OCI-LY3 (cell line): ENCODE measurements around the gene C10orf90.

Experiments used
- H2AFZ ChIP-seq: fragments of 200-600, 300-600 bp; shearing (Covaris generic); 2 replicates; pipeline ENCODE4 v1.6.0; 2014; ENCODE audit warnings: antibody characterized with exemption, low read depth, low read length
- H3K27ac ChIP-seq: fragments of 200-600, 300-600 bp; sonication (generic); 2 replicates; pipeline ENCODE4 v1.5.1; 2014; ENCODE audit warnings: mild to moderate bottlenecking, low read length, moderate library complexity, mixed read lengths
- H3K27me3 ChIP-seq: fragments of 200-600, 300-600 bp; sonication (generic); 2 replicates; pipeline ENCODE4 v1.6.1; 2014; ENCODE audit warnings: low read depth, low read length, mixed read lengths
- H3K36me3 ChIP-seq: fragments of 200-600, 300-600 bp; sonication (generic); replicated peaks from 2 replicates; pipeline ENCODE3; 2014; ENCODE audit warnings: low read depth, low read length, mixed read lengths
- H3K4me1 ChIP-seq: fragments of 300-600, 200-600 bp; sonication (generic); 2 replicates; pipeline ENCODE4 v1.6.1; 2014; ENCODE audit warnings: low read length, mixed read lengths
- H3K4me2 ChIP-seq: fragments of 200-600, 300-600 bp; sonication (generic); 2 replicates; pipeline ENCODE4 v1.6.1; 2014; ENCODE audit warnings: low read length, mixed read lengths
- H3K4me3 ChIP-seq: fragments of 300-600, 200-600 bp; sonication (generic); 2 replicates; pipeline ENCODE4 v1.5.1; 2014; ENCODE audit warnings: antibody characterized with exemption, mild to moderate bottlenecking, low read length, moderate library complexity
- H3K79me2 ChIP-seq: fragments of 300-600, 200-600 bp; shearing (Covaris generic); 2 replicates; pipeline ENCODE4 v1.6.1; 2014; ENCODE audit warnings: mild to moderate bottlenecking, low read length, mixed read lengths
- H3K9ac ChIP-seq: fragments of 300-600, 200-600 bp; shearing (Covaris generic); 2 replicates; pipeline ENCODE4 v1.6.0; 2014; ENCODE audit warnings: mild to moderate bottlenecking, low read length, moderate library complexity
- H3K9me3 ChIP-seq: fragments of 200-600, 300-600 bp; shearing (Covaris generic); 2 replicates; pipeline ENCODE4 v1.6.1; 2014; ENCODE audit warnings: low read length, mixed read lengths; ENCODE audit not compliant: insufficient read depth
- H4K20me1 ChIP-seq: fragments of 200-600, 300-600 bp; sonication (generic); 2 replicates; pipeline ENCODE4 v1.6.1; 2016; ENCODE audit warnings: low read length, mixed read lengths; ENCODE audit not compliant: insufficient read depth
- CTCF ChIP-seq: fragments of 200-600, 300-600 bp; sonication (generic); IDR thresholded peaks from 2 replicates; pipeline ENCODE4 v1.5.1; 2014; ENCODE audit warnings: antibody characterized with exemption, low read length, low read depth
- EZH2phosphoT487 ChIP-seq: fragments of 200-600 bp; shearing (Covaris generic); IDR thresholded peaks from 2 replicates; pipeline ENCODE4 v1.6.1; 2018; ENCODE audit warnings: antibody characterized with exemption, mixed run types, low read depth

Gene C10orf90

GRCh38 chr10:126673565-126673964 is 3.1 kb upstream of the C10orf90 start:
- Histone ChIP-seq H3K27ac (no peak overlapping the region), H3K9me3 (no peaks in the 10 kb centered on the region), H3K27me3 (no peaks in the 10 kb centered on the region), H3K9ac (no peak overlapping the region), H3K4me2 (no peak overlapping the region), H3K4me3 (no peak overlapping the region), H2AFZ (no peak overlapping the region), H3K36me3 (no peaks in the 10 kb centered on the region), H4K20me1 (no peaks in the 10 kb centered on the region), H3K4me1 (no peaks in the 10 kb centered on the region), H3K79me2 (no peaks in the 10 kb centered on the region)
- TF ChIP-seq CTCF (no peak), EZH2phosphoT487 (no peak)

- no peaks in the 10 kb centered on the region for H4K20me1 ChIP-seq
- H3K4me1 ChIP-seq, result no peaks in the 10 kb centered on the region
- H3K79me2 ChIP-seq, result no peaks in the 10 kb centered on the region
- H3K27me3 ChIP-seq, result no peaks in the 10 kb centered on the region
- no peaks in the 10 kb centered on the region for H3K36me3 ChIP-seq
- H3K4me2 ChIP-seq, result no peak overlapping the region
- TF ChIP-seq EZH2phosphoT487 (no peak), CTCF (no peak)
- H3K27ac ChIP-seq, result no peak overlapping the region
- no peak overlapping the region for H2AFZ ChIP-seq
- H3K9me3 ChIP-seq, result no peaks in the 10 kb centered on the region
- H3K4me3 ChIP-seq, result no peak overlapping the region
- no peak overlapping the region for H3K9ac ChIP-seq
Observed at GRCh38 chr10:126671402-126671975, 996 bp upstream of the C10orf90 start.

GRCh38 chr10:126670895-126671261 is 385 bp upstream of the C10orf90 start:
- no peaks in the 10 kb centered on the region for H3K4me1 ChIP-seq
- H3K36me3 ChIP-seq, result no peaks in the 10 kb centered on the region
- no peak for TF ChIP-seq CTCF
- TF ChIP-seq EZH2phosphoT487, result no peak
- H3K9ac ChIP-seq, result no peak overlapping the region
- no peaks in the 10 kb centered on the region for H3K9me3 ChIP-seq
- H3K4me2 ChIP-seq, result no peak overlapping the region
- H4K20me1 ChIP-seq, result no peaks in the 10 kb centered on the region
- no peak overlapping the region for H2AFZ ChIP-seq
- no peak overlapping the region for H3K27ac ChIP-seq
- H3K27me3 ChIP-seq, result no peaks in the 10 kb centered on the region
- no peaks in the 10 kb centered on the region for H3K79me2 ChIP-seq
- H3K4me3 ChIP-seq, result no peak overlapping the region

GRCh38 chr10:126669168-126669567 is 1.3 kb downstream of the C10orf90 start:
- H4K20me1 ChIP-seq, result no peaks in the 10 kb centered on the region
- no peak overlapping the region for H3K9ac ChIP-seq
- no peak overlapping the region for H3K4me3 ChIP-seq
- H3K79me2 ChIP-seq, result no peaks in the 10 kb centered on the region
- H3K4me1 ChIP-seq, result no peaks in the 10 kb centered on the region
- H3K9me3 ChIP-seq, result no peaks in the 10 kb centered on the region
- H3K27ac ChIP-seq, result no peak overlapping the region
- no peak overlapping the region for H3K4me2 ChIP-seq
- H2AFZ ChIP-seq, result no peak overlapping the region
- no peaks in the 10 kb centered on the region for H3K36me3 ChIP-seq
- TF ChIP-seq EZH2phosphoT487, result no peak
- TF ChIP-seq CTCF, result no peak
- H3K27me3 ChIP-seq, result no peaks in the 10 kb centered on the region
